ENCODE data around the gene SSR3. TPM values are rescaled to one million over a fixed set of nuclear protein-coding genes. Genes with fewer than 3 reads are reported as not detected.

The SSR3 gene
- total and polyA plus RNA-seq, 2 of the 13 experiments (the other 11 are each of a cell fraction or from before 2014, with no cell fraction given), result 229 to 325 TPM

DNA sequence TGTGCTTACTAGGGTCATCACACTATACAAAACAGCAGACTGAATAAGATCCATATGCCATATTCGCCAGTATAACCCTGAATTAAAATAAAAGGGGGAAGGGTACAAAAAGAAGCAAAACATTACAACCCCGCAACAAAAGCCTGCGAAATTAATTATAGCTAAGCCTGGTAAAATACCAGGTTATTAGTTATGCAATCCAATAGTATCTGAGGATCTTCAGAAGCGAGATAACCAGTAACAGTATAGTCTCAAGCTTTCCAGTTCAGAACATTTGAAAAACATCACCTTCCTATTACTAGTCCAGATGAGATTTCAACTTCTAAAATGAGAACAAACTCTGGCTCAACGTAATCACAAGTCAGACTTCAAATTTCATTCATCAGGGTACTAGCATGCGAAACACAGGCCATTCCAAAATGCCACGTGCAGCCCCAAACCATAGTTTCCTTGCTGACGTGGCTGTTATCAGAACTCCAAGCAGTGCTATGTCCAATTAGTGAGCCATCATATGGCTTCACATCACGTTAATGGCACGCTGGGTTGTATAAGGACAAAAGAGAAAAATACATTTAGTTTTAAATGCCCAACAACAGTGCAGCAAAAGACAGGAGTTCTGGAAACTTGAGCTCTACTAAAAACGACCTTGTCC, 1.1 kb downstream of the SSR3 start (continued):
- no peak for TF ChIP-seq ZNF343 (CRISPR knock-in tag; IDR thresholded peaks at IDR 0.05)
- TF ChIP-seq, protein P1, sequence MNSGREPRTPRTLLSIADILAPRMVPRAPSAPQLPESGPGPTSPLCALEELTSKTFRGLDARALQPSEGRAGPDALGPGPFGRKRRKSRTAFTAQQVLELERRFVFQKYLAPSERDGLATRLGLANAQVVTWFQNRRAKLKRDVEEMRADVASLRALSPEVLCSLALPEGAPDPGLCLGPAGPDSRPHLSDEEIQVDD (CRISPR knock-in tag; IDR thresholded peaks at IDR 0.05; ENCODE audit: borderline replicate concordance), result no peak
- no peak for TF ChIP-seq TCF7L2 (IDR thresholded peaks at IDR 0.05; ENCODE audit: low read depth, low read length)
- no peak for TF ChIP-seq NPAS2 (CRISPR knock-in tag; IDR thresholded peaks at IDR 0.05; ENCODE audit: borderline replicate concordance)
- TF ChIP-seq ZC3H4 (CRISPR knock-in tag; IDR thresholded peaks at IDR 0.05; ENCODE audit: borderline replicate concordance), result no peak
- TF ChIP-seq HES4 (CRISPR knock-in tag; IDR thresholded peaks at IDR 0.05; ENCODE audit: borderline replicate concordance), result no peak
- TF ChIP-seq, protein P2, sequence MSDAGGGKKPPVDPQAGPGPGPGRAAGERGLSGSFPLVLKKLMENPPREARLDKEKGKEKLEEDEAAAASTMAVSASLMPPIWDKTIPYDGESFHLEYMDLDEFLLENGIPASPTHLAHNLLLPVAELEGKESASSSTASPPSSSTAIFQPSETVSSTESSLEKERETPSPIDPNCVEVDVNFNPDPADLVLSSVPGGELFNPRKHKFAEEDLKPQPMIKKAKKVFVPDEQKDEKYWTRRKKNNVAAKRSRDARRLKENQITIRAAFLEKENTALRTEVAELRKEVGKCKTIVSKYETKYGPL (CRISPR knock-in tag; IDR thresholded peaks at IDR 0.05), result no peak
- no peak for TF ChIP-seq ZNF326 (CRISPR knock-in tag; IDR thresholded peaks at IDR 0.05; ENCODE audit: borderline replicate concordance)
- TF ChIP-seq, protein P3, sequence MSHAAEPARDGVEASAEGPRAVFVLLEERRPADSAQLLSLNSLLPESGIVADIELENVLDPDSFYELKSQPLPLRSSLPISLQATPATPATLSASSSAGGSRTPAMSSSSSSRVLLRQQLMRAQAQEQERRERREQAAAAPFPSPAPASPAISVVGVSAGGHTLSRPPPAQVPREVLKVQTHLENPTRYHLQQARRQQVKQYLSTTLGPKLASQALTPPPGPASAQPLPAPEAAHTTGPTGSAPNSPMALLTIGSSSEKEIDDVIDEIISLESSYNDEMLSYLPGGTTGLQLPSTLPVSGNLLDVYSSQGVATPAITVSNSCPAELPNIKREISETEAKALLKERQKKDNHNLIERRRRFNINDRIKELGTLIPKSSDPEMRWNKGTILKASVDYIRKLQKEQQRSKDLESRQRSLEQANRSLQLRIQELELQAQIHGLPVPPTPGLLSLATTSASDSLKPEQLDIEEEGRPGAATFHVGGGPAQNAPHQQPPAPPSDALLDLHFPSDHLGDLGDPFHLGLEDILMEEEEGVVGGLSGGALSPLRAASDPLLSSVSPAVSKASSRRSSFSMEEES (CRISPR knock-in tag; IDR thresholded peaks at IDR 0.05), result peak; percentile 15; the same call in 1 of the 2 replicates
- TF ChIP-seq ARNTL (CRISPR knock-in tag; IDR thresholded peaks at IDR 0.05), result 0 out of 2 replicates have a peak, but pooled peaks have one; percentile 31
- TF ChIP-seq FOXA3 (CRISPR knock-in tag; IDR thresholded peaks at IDR 0.05), result no peak
- TF ChIP-seq ZNF619 (CRISPR knock-in tag; IDR thresholded peaks at IDR 0.05), result no peak
- TF ChIP-seq, protein P4, sequence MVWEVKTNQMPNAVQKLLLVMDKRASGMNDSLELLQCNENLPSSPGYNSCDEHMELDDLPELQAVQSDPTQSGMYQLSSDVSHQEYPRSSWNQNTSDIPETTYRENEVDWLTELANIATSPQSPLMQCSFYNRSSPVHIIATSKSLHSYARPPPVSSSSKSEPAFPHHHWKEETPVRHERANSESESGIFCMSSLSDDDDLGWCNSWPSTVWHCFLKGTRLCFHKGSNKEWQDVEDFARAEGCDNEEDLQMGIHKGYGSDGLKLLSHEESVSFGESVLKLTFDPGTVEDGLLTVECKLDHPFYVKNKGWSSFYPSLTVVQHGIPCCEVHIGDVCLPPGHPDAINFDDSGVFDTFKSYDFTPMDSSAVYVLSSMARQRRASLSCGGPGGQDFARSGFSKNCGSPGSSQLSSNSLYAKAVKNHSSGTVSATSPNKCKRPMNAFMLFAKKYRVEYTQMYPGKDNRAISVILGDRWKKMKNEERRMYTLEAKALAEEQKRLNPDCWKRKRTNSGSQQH (CRISPR knock-in tag; IDR thresholded peaks at IDR 0.05; ENCODE audit: low read depth), result no peak
- TF ChIP-seq, protein P5, sequence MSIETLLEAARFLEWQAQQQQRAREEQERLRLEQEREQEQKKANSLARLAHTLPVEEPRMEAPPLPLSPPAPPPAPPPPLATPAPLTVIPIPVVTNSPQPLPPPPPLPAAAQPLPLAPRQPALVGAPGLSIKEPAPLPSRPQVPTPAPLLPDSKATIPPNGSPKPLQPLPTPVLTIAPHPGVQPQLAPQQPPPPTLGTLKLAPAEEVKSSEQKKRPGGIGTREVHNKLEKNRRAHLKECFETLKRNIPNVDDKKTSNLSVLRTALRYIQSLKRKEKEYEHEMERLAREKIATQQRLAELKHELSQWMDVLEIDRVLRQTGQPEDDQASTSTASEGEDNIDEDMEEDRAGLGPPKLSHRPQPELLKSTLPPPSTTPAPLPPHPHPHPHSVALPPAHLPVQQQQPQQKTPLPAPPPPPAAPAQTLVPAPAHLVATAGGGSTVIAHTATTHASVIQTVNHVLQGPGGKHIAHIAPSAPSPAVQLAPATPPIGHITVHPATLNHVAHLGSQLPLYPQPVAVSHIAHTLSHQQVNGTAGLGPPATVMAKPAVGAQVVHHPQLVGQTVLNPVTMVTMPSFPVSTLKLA (IDR thresholded peaks at IDR 0.05), result peak; percentile 67
- TF ChIP-seq, protein P6, sequence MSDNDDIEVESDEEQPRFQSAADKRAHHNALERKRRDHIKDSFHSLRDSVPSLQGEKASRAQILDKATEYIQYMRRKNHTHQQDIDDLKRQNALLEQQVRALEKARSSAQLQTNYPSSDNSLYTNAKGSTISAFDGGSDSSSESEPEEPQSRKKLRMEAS (IDR thresholded peaks at IDR 0.05), result peak; percentile 91
- no peak for TF ChIP-seq ZNF777 (CRISPR knock-in tag; IDR thresholded peaks at IDR 0.05)
- TF ChIP-seq ZNF577 (CRISPR knock-in tag; IDR thresholded peaks at IDR 0.05; ENCODE audit: borderline replicate concordance, low read depth), result no peak
- TF ChIP-seq, protein P7, sequence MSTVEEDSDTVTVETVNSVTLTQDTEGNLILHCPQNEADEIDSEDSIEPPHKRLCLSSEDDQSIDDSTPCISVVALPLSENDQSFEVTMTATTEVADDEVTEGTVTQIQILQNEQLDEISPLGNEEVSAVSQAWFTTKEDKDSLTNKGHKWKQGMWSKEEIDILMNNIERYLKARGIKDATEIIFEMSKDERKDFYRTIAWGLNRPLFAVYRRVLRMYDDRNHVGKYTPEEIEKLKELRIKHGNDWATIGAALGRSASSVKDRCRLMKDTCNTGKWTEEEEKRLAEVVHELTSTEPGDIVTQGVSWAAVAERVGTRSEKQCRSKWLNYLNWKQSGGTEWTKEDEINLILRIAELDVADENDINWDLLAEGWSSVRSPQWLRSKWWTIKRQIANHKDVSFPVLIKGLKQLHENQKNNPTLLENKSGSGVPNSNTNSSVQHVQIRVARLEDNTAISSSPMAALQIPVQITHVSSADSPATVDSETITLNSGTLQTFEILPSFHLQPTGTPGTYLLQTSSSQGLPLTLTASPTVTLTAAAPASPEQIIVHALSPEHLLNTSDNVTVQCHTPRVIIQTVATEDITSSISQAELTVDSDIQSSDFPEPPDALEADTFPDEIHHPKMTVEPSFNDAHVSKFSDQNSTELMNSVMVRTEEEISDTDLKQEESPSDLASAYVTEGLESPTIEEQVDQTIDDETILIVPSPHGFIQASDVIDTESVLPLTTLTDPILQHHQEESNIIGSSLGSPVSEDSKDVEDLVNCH (CRISPR knock-in tag; IDR thresholded peaks at IDR 0.05), result no peak
- TF ChIP-seq ZNF225 (CRISPR knock-in tag; IDR thresholded peaks at IDR 0.05), result no peak
- TF ChIP-seq TGIF2 (CRISPR knock-in tag; IDR thresholded peaks at IDR 0.05), result peak; percentile 24; the same call in 1 of the 2 replicates
